ENCODE data around the gene FLNB. TPM values are rescaled to one million over a fixed set of nuclear protein-coding genes. Genes with fewer than 3 reads are reported as not detected.
A peak's percentile ranks its signal among the peaks of the same experiment; 100 is the strongest.

The FLNB gene
- total RNA-seq, 2 donors from 2014 or later = 212 to 221 TPM

DNA sequence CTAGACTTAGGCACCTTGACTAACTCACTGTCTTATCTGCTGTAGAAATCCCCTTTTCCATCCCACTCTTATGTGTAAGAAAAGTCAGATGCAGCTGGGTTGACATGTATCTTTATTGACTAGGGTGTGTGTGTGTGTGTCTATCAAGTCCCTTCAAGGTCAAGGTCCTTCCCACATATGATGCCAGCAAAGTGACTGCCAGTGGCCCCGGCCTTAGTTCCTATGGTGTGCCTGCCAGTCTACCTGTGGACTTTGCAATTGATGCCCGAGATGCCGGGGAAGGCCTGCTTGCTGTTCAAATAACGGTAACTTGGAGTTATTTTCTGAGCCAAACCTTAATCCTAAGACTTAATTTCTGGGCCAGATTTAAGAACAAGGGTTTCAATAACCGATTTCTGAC lies 126.2 kb downstream of the FLNB start:
- Mint-ChIP-seq H3K9me3 (no peaks in the 10 kb centered on the region), H3K27me3 (ENCODE audit: insufficient read depth) (no peaks in the 10 kb centered on the region), H3K4me1 (no peaks in the 10 kb centered on the region), H3K36me3 (ENCODE audit: low read depth) (peaks cover 77% of the 10 kb centered on the region), H3K27ac (no peak overlapping the region), H3K4me3 (no peak overlapping the region)
- 87 to 94% methylated on average over 4 to 5 of the region's 5 CpGs for WGBS, 2 experiments (ENCODE audit: insufficient coverage in 1 of 2, insufficient read length in 1 of 2)
- H3K27ac ChIP-seq (ENCODE audit: low read depth, low read length) = no peak overlapping the region
- no peaks in the 10 kb centered on the region for H3K4me1 ChIP-seq (ENCODE audit: control insufficient read depth, insufficient read depth, low read length)
- H3K4me3 ChIP-seq (ENCODE audit: low read length) = no peak overlapping the region
- H3K27me3 ChIP-seq (ENCODE audit: control insufficient read depth, insufficient read depth, low read length, poor library complexity, severe bottlenecking) = no peaks in the 10 kb centered on the region
- DNase-seq = no peak
- H3K9ac ChIP-seq (ENCODE audit: extremely low read depth, low read length, poor library complexity, severe bottlenecking) = no peak overlapping the region
- no peaks in the 10 kb centered on the region for H3K9me3 ChIP-seq (ENCODE audit: control insufficient read depth, low read length)
- H3K36me3 ChIP-seq (ENCODE audit: control insufficient read depth, insufficient read depth, low read length) = peaks cover 98% of the 10 kb centered on the region
- TF ChIP-seq, protein P1, sequence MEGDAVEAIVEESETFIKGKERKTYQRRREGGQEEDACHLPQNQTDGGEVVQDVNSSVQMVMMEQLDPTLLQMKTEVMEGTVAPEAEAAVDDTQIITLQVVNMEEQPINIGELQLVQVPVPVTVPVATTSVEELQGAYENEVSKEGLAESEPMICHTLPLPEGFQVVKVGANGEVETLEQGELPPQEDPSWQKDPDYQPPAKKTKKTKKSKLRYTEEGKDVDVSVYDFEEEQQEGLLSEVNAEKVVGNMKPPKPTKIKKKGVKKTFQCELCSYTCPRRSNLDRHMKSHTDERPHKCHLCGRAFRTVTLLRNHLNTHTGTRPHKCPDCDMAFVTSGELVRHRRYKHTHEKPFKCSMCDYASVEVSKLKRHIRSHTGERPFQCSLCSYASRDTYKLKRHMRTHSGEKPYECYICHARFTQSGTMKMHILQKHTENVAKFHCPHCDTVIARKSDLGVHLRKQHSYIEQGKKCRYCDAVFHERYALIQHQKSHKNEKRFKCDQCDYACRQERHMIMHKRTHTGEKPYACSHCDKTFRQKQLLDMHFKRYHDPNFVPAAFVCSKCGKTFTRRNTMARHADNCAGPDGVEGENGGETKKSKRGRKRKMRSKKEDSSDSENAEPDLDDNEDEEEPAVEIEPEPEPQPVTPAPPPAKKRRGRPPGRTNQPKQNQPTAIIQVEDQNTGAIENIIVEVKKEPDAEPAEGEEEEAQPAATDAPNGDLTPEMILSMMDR (conservative IDR thresholded peaks at IDR 0.05) = no peak

- no peaks in the 10 kb centered on the region for H3K4me1 ChIP-seq (ENCODE audit: control insufficient read depth, insufficient read depth, low read length)
- H3K27me3 Mint-ChIP-seq (ENCODE audit: insufficient read depth) = no peaks in the 10 kb centered on the region
- TF ChIP-seq, protein P1 (conservative IDR thresholded peaks at IDR 0.05) = peak; percentile 63
- no peak overlapping the region for H3K27ac Mint-ChIP-seq
- H3K9me3 Mint-ChIP-seq = no peaks in the 10 kb centered on the region
- H3K27me3 ChIP-seq (ENCODE audit: control insufficient read depth, insufficient read depth, low read length, poor library complexity, severe bottlenecking) = no peaks in the 10 kb centered on the region
- H3K27ac ChIP-seq (ENCODE audit: low read depth, low read length) = no peak overlapping the region
- H3K36me3 Mint-ChIP-seq (ENCODE audit: low read depth) = peaks cover 79% of the 10 kb centered on the region
- 93 to 99% methylated on average over 13 to 14 of the region's 14 CpGs for WGBS, 2 experiments (ENCODE audit: insufficient coverage in 1 of 2, insufficient read length in 1 of 2)
- no peaks in the 10 kb centered on the region for H3K9me3 ChIP-seq (ENCODE audit: control insufficient read depth, low read length)
- no peak for DNase-seq
- no peak overlapping the region for H3K4me3 ChIP-seq (ENCODE audit: low read length)
- H3K4me1 Mint-ChIP-seq = no peaks in the 10 kb centered on the region
- no peak overlapping the region for H3K4me3 Mint-ChIP-seq
- no peak overlapping the region for H3K9ac ChIP-seq (ENCODE audit: extremely low read depth, low read length, poor library complexity, severe bottlenecking)
- peaks cover 99% of the 10 kb centered on the region for H3K36me3 ChIP-seq (ENCODE audit: control insufficient read depth, insufficient read depth, low read length)
These were observed 127.7 kb downstream of the FLNB start for GRCh38 chr3:58135712-58136543.

GRCh38 chr3:58137306-58137705 lies 129.1 kb downstream of the FLNB start:
- Mint-ChIP-seq H3K27me3 (ENCODE audit: insufficient read depth) (no peaks in the 10 kb centered on the region), H3K9me3 (no peaks in the 10 kb centered on the region), H3K36me3 (ENCODE audit: low read depth) (peaks cover 79% of the 10 kb centered on the region), H3K4me1 (no peaks in the 10 kb centered on the region), H3K4me3 (no peak overlapping the region), H3K27ac (peak overlapping the region; percentile 19)
- no peak overlapping the region for H3K27ac ChIP-seq (ENCODE audit: low read depth, low read length)
- no peaks in the 10 kb centered on the region for H3K27me3 ChIP-seq (ENCODE audit: control insufficient read depth, insufficient read depth, low read length, poor library complexity, severe bottlenecking)
- H3K9me3 ChIP-seq (ENCODE audit: control insufficient read depth, low read length) = no peaks in the 10 kb centered on the region
- DNase-seq = no peak
- no peak overlapping the region for H3K9ac ChIP-seq (ENCODE audit: extremely low read depth, low read length, poor library complexity, severe bottlenecking)
- 96 to 100% methylated on average over 4 of the region's 4 CpGs for WGBS, 2 experiments (ENCODE audit: insufficient coverage in 1 of 2, insufficient read length in 1 of 2)
- no peak overlapping the region for H3K4me3 ChIP-seq (ENCODE audit: low read length)
- peaks cover 99% of the 10 kb centered on the region for H3K36me3 ChIP-seq (ENCODE audit: control insufficient read depth, insufficient read depth, low read length)
- TF ChIP-seq, protein P1 (conservative IDR thresholded peaks at IDR 0.05) = no peak
- H3K4me1 ChIP-seq (ENCODE audit: control insufficient read depth, insufficient read depth, low read length) = no peaks in the 10 kb centered on the region
